ENCODE results near the gene NBR1. TPM values are rescaled to one million over a fixed set of nuclear protein-coding genes. Genes with fewer than 3 reads are reported as not detected.
"Not testable (repeated sequence)": the region's sequence is repeated elsewhere in the genome, so short reads cannot be mapped to it uniquely, and the experiment has no call there.

Gene NBR1
- polyA plus RNA-seq, 1 experiment, result 107 TPM

DNA sequence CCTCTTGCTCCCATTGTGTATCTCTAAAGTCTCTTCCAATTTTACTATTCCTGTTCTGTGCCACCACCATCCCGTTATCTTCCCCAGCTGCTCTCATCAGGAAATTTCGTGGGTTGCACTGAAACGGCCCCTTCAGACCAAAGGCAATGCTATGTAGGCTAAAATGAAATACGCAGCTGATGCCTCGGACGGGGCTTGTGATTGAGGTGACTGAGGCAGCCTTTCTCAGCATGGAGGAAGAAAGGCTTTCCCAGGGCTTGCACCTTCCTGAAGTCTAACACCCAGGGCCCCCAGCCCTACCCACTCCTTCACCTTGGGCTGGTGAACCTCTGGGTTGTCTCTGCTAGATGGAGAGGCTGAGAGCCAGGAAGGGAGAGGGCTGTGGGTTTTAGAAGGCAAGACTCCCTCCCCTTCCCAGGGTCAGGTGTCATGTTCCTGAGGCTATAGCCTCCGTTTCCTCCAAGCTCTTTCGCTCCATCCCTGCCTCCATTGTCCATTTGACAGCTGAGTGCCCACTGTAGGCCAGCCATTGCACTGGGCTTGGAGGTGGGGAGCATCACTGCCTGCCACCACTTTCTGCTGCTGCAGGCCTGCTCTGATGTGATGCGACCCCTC, 49.6 kb downstream of the NBR1 start:
- TF ChIP-seq, protein P1, sequence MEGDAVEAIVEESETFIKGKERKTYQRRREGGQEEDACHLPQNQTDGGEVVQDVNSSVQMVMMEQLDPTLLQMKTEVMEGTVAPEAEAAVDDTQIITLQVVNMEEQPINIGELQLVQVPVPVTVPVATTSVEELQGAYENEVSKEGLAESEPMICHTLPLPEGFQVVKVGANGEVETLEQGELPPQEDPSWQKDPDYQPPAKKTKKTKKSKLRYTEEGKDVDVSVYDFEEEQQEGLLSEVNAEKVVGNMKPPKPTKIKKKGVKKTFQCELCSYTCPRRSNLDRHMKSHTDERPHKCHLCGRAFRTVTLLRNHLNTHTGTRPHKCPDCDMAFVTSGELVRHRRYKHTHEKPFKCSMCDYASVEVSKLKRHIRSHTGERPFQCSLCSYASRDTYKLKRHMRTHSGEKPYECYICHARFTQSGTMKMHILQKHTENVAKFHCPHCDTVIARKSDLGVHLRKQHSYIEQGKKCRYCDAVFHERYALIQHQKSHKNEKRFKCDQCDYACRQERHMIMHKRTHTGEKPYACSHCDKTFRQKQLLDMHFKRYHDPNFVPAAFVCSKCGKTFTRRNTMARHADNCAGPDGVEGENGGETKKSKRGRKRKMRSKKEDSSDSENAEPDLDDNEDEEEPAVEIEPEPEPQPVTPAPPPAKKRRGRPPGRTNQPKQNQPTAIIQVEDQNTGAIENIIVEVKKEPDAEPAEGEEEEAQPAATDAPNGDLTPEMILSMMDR (IDR thresholded peaks at IDR 0.05; ENCODE audit: low read depth, low read length), result no peak
- CTCF ChIA-PET, result no interaction called here
- POLR2A ChIA-PET, result interaction anchor here (1.5 kb wide), 1 partner anchor 95 kb away, joined by 10 read pairs; no protein-coding TSS in a partner anchor
- H3K27me3 ChIP-seq (ENCODE audit: control insufficient read depth, insufficient read depth, low read length), result no peaks in the 10 kb centered on the region
- H3K27ac ChIP-seq (ENCODE audit: low read depth, low read length), result no peak overlapping the region
- DNase-seq (ENCODE audit: low read depth, low spot score), result no peak
- H3K9me3 ChIP-seq (ENCODE audit: control insufficient read depth, insufficient read depth, low read length), result no peaks in the 10 kb centered on the region
- H3K4me3 ChIP-seq (ENCODE audit: low read depth, low read length), result no peak overlapping the region

DNA sequence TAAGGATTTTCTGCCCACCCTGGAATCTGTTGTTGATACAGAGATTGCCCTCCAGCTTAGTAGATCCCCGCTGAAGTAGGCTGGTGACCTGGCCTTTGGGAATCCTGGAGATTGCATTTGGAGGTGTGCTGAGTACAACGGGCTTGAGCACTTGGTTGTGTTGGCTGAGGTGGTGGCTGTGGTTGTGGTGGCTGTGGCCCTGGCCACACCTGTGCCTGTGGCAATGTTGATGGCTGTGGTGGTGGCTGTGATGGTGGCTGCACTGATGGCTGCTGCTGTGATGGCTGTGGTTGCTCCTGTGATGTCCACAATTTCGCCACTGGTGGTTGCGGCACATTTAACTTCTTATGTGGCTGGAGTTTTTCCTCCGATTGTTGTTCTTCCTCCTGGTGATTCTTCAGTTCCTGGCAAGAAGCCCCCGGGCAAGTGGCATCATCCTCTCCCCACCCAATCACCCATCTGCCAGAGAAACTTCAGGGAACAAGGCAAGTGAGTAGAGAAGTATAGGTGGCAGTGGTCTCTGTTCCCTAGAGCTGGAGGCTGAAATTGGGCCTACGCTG, 53.2 kb downstream of the NBR1 start:
- Histone ChIP-seq H3K27me3 (ENCODE audit: control insufficient read depth, insufficient read depth, low read length) (no peaks in the 10 kb centered on the region), H3K4me3 (ENCODE audit: low read depth, low read length) (no peak overlapping the region), H3K9me3 (ENCODE audit: control insufficient read depth, insufficient read depth, low read length) (no peaks in the 10 kb centered on the region), H3K27ac (ENCODE audit: low read depth, low read length) (no peak overlapping the region)
- ChIA-PET CTCF (interaction anchor here (0.6 kb wide), 1 partner anchor 84 kb away, joined by 5 read pairs; no protein-coding TSS in a partner anchor), POLR2A (interaction anchor here (0.6 kb wide), 1 partner anchor 20 kb away, joined by 4 read pairs; no protein-coding TSS in a partner anchor)
- DNase-seq (ENCODE audit: low read depth, low spot score), result no peak
- TF ChIP-seq, protein P1 (IDR thresholded peaks at IDR 0.05; ENCODE audit: low read depth, low read length), result no peak

DNA sequence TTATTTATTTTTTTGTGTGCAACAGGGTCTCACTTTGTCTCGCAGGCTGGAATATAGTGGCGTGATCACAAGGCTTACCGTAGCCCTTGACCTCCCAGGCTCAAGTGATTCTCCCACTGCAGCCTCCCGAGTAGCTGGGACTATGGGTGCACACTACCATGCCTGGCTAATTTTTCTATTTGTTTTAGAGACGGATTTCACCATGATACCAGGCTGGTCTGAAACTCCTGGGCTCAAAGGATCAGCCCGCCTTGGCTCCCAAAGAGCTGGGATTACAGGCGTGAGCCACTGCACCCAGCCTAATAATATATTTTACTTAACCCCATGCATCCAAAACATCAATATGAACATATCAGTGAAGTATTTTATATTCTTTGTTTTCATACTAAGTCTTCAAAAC, 55.4 kb downstream of the NBR1 start:
- Histone ChIP-seq H3K27ac (ENCODE audit: low read depth, low read length) (no peak overlapping the region), H3K4me3 (ENCODE audit: low read depth, low read length) (no peak overlapping the region), H3K27me3 (ENCODE audit: control insufficient read depth, insufficient read depth, low read length) (no peaks in the 10 kb centered on the region), H3K9me3 (ENCODE audit: control insufficient read depth, insufficient read depth, low read length) (no peaks in the 10 kb centered on the region)
- POLR2A ChIA-PET, result no interaction called here
- DNase-seq (ENCODE audit: low read depth, low spot score), result no peak
- TF ChIP-seq, protein P1 (IDR thresholded peaks at IDR 0.05; ENCODE audit: low read depth, low read length), result no peak
- CTCF ChIA-PET, result interaction anchor here (0.8 kb wide), 1 partner anchor 83 kb away, joined by 6 read pairs; no protein-coding TSS in a partner anchor

DNA sequence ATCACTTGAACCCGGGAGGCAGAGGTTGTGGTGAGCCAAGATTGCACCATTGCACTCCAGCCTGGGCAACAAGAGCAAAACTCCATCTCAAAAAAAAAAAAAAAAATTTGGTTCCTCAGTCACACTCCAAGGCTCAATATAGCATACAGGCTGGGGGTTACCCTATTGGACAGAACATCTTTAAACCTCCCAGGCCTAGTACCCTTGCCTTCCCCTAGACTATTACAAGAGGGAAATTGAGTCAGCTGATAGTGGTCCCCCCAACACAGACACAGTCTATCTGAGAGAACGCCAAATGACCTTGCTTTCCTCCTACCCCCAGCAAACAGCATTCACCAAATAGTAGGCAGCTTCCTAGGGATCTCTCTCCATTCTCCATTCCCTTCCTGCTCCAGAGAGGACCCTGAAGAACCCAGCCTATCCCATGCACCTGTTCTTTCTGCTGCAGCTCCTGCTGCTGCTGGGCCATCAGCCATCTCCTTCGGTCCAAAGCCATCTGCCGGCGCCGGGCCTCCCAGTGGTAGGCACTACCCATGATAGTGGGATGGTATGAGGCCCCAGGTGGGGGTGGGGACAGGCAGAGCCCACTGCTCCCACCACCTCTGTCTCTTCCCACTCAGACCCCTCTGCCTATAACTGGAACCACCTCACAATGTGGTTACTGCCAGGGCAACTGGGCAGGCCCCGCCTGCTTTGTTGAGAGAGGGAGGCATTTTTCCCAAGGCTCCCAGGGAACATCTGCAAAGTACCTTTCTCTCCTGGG, 57.2 kb downstream of the NBR1 start, which contains the start of gene CCDC200:
TSS of gene CCDC200 (minus strand) at position 604 of the 763 bp plus-strand sequence. CDS start at position 535, 69 bp downstream.
- H3K27ac ChIP-seq (ENCODE audit: low read depth, low read length); H3K9me3 ChIP-seq (ENCODE audit: control insufficient read depth, insufficient read depth, low read length); CTCF ChIA-PET; H3K4me3 ChIP-seq (ENCODE audit: low read depth, low read length); POLR2A ChIA-PET; H3K27me3 ChIP-seq (ENCODE audit: control insufficient read depth, insufficient read depth, low read length); DNase-seq (ENCODE audit: low read depth, low spot score): not testable (repeated sequence)

DNA sequence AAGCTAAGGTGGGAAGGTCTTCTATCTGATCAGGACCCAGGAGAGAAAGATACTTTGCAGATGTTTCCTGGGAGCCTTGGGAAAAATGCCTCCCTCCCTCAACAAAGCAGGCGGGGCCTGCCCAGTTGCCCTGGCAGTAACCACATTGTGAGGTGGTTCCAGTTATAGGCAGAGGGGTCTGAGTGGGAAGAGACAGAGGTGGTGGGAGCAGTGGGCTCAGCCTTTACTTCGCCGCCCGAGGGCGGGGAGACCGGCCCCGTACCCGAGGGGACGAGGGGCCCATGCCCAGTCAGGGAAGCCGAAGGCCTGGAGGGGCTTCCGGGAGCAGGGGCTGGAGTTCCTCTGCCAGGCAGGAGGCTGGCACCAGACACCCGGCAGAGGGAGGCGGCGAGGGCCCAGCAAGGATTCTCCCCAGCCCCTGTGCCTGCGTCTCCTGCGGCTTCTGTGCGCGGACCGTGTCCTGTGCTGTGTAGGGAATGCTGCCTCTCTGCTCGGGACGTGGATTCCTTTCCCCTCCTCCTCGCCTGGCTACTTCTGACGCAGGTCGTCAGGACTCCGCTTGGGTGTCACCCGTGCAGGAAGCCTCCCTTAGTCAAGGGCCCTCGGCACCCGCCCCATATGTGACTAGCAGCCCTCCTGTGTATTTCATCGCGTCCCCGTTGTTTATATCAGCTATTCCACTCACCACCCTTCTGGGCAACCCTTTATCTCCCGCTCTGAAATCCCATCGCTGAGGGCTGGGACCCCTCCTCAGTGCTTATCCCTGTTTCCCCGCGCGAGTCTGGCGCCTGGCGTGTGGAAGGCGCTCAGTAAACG, 60.4 kb downstream of the NBR1 start:
- H3K27me3 ChIP-seq (ENCODE audit: control insufficient read depth, insufficient read depth, low read length); CTCF ChIA-PET; POLR2A ChIA-PET; H3K9me3 ChIP-seq (ENCODE audit: control insufficient read depth, insufficient read depth, low read length); DNase-seq (ENCODE audit: low read depth, low spot score): not testable (repeated sequence)
- H3K27ac ChIP-seq (ENCODE audit: low read depth, low read length), result peak overlapping the region; percentile 54
- peak overlapping the region; percentile 35 for H3K4me3 ChIP-seq (ENCODE audit: low read depth, low read length)

DNA sequence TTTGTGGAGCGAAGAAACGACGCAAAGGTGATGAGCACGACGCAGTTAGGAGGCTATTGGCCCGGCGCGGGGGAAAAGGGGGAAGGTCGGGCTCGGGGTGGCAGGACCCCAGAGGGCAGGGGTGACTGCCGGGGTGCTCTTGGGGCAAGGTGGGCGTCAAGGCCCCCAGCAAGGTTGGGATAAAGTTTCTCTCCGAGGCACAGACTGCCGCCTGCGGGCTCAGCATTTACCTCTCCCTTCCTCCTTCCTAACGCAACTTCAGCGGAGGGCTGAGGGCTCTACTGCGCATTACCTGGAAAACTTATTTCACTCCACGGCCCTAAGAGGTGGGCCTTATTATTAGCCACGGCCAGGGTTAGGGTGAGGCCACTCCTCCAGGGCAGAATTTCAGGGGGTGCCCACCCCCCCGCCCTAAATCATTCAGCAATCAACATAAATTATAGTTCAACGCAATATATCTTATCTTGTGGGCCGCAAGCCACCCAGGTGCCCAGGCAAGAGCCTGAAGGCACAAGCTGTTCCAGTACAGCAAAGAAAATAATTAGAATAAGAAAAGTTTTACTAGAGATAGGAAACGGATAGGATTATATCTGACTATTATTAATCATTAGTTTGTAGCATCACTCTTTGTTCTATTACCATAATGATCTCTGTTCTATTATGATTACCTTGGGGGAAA, 61.1 kb downstream of the NBR1 start:
- H3K27me3 ChIP-seq (ENCODE audit: control insufficient read depth, insufficient read depth, low read length); POLR2A ChIA-PET; H3K9me3 ChIP-seq (ENCODE audit: control insufficient read depth, insufficient read depth, low read length); CTCF ChIA-PET; DNase-seq (ENCODE audit: low read depth, low spot score): not testable (repeated sequence)
- Histone ChIP-seq H3K4me3 (ENCODE audit: low read depth, low read length) (peak overlapping the region; percentile 47), H3K27ac (ENCODE audit: low read depth, low read length) (peak overlapping the region; percentile 54)

DNA sequence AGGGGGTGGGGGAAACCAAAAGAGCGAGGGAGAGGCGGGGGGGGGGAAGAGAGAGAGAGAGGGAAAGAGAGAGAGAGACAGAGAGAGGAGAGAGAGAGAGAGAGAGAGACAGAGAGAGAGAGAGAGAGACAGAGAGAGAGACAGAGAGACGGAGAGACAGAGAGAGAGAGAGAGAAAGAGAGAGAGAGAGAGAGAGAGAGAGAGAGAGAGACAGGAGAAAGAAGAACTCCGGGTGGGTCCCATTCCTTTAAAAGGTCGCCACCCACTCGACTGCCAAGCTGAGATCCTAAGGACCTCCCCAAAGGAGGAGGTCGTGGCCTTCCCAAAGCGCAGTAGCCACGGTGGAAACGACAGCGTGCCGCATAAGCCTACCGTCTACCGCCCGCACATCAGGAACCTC, 62.2 kb downstream of the NBR1 start:
- H3K27me3 ChIP-seq (ENCODE audit: control insufficient read depth, insufficient read depth, low read length); POLR2A ChIA-PET; H3K27ac ChIP-seq (ENCODE audit: low read depth, low read length); H3K9me3 ChIP-seq (ENCODE audit: control insufficient read depth, insufficient read depth, low read length); H3K4me3 ChIP-seq (ENCODE audit: low read depth, low read length); CTCF ChIA-PET; DNase-seq (ENCODE audit: low read depth, low spot score): not testable (repeated sequence)

DNA sequence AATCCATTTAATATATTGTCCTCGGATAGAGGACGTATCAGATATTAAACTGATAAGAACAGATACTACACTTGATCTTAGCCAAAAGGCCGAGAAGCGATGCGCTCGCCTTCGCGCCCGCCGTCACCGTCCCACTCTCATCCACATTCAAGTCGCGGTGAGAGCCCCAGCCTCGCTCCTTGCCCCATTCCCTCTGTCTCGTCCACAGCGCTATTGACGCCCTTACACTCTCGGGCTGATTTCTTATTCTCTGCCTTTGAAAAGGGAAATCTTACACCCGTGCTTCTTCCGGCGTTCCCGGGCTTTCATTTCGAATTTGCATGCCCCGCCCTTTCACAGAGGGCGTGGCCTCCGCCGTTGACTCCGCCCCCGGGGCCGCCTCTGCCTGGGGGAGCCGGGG, 62.9 kb downstream of the NBR1 start, which contains the start of gene RNU2-1:
TSS of gene RNU2-1 (minus strand) at position 101 of the 400 bp plus-strand sequence.
- POLR2A ChIA-PET; H3K4me3 ChIP-seq (ENCODE audit: low read depth, low read length); CTCF ChIA-PET; H3K27ac ChIP-seq (ENCODE audit: low read depth, low read length); H3K27me3 ChIP-seq (ENCODE audit: control insufficient read depth, insufficient read depth, low read length); H3K9me3 ChIP-seq (ENCODE audit: control insufficient read depth, insufficient read depth, low read length); DNase-seq (ENCODE audit: low read depth, low spot score): not testable (repeated sequence)

Data from AG04450 (cell line).